ENCODE results near the gene GUCA2A.

DNA sequence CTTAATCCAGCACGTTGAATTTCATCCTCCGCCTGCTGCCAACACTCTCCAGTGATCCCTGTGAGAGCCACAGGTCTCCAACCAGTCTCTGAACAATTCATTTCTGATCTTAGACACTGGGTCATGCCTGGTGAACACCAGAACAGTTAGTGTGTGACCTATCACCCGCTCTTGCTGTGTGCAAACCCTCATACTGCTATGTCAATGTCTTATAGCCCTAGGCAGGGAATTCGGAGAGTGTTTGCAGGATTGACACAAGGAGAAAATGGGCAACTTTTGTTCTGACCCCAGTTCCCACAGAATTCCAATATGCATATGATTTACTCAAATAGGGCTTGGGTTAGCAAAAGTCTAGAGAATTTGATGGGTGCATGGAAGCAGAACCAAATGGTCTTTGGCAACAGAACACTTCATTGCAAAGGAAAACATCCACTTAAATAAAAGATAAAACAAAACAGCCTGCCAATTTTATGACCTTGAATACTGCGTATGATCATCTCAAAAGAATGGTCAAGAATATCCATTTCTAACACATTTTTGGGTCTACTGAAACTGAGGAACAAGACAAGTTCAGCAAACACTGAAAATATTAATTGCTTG, 34.4 kb downstream of the GUCA2A start:
- TF ChIP-seq, protein P1, sequence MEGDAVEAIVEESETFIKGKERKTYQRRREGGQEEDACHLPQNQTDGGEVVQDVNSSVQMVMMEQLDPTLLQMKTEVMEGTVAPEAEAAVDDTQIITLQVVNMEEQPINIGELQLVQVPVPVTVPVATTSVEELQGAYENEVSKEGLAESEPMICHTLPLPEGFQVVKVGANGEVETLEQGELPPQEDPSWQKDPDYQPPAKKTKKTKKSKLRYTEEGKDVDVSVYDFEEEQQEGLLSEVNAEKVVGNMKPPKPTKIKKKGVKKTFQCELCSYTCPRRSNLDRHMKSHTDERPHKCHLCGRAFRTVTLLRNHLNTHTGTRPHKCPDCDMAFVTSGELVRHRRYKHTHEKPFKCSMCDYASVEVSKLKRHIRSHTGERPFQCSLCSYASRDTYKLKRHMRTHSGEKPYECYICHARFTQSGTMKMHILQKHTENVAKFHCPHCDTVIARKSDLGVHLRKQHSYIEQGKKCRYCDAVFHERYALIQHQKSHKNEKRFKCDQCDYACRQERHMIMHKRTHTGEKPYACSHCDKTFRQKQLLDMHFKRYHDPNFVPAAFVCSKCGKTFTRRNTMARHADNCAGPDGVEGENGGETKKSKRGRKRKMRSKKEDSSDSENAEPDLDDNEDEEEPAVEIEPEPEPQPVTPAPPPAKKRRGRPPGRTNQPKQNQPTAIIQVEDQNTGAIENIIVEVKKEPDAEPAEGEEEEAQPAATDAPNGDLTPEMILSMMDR (conservative IDR thresholded peaks at IDR 0.05 in 1 of 2, IDR thresholded peaks at IDR 0.05 in 1 of 2; ENCODE audit: low read depth in 1 of 2, low read length in 2 of 2), result no peak
- no peak for TF ChIP-seq EZH2 (IDR thresholded peaks at IDR 0.05; ENCODE audit: low read length, missing control alignments)

Data from fibroblast of lung (primary cell).